NCI-H748 (cell line): Measurements from ENCODE around the gene COG1.

Experiments used
- DNase-seq: peaks from one replicate; lab custom pipeline; 2025; ENCODE audit not compliant: unreplicated experiment; lab: John Stamatoyannopoulos, UW

The COG1 gene

GRCh38 chr17:73170324-73170723, 22.5 kb upstream of the COG1 start:
- no peak for DNase-seq

GRCh38 chr17:73172252-73172651, 20.6 kb upstream of the COG1 start:
- no peak for DNase-seq

GRCh38 chr17:73174126-73174525, 18.7 kb upstream of the COG1 start:
- DNase-seq: no peak

- DNase-seq: no peak
Observed at GRCh38 chr17:73175962-73176565, 16.8 kb upstream of the COG1 start.

GRCh38 chr17:73179387-73179786, 13.5 kb upstream of the COG1 start:
- no peak for DNase-seq

- no peak for DNase-seq
Observed at GRCh38 chr17:73179878-73180277, 13.0 kb upstream of the COG1 start.

GRCh38 chr17:73182616-73183310, 10.1 kb upstream of the COG1 start:
- no peak for DNase-seq

- no peak for DNase-seq
Observed at GRCh38 chr17:73184136-73184993, 8.5 kb upstream of the COG1 start.

- no peak for DNase-seq
Observed at GRCh38 chr17:73186283-73187050, 6.4 kb upstream of the COG1 start.

GRCh38 chr17:73187203-73187769, 5.6 kb upstream of the COG1 start:
- no peak for DNase-seq

- DNase-seq: no peak
Observed at GRCh38 chr17:73188011-73188410, 4.8 kb upstream of the COG1 start.

GRCh38 chr17:73189417-73190099, 3.3 kb upstream of the COG1 start:
- peak; percentile 43 for DNase-seq

- DNase-seq: peak; percentile 69
Observed at GRCh38 chr17:73191443-73192205, 1.2 kb upstream of the COG1 start.

GRCh38 chr17:73192206-73192893, 505 bp upstream of the COG1 start:
- DNase-seq: peak; percentile 84

GRCh38 chr17:73194514-73195222, 1.8 kb downstream of the COG1 start:
- DNase-seq: no peak

GRCh38 chr17:73196500-73196899, 3.6 kb downstream of the COG1 start:
- peak; percentile 75 for DNase-seq

GRCh38 chr17:73197161-73197560, 4.3 kb downstream of the COG1 start:
- no peak for DNase-seq

- no peak for DNase-seq
Observed at GRCh38 chr17:73198201-73198929, 5.5 kb downstream of the COG1 start.
